ENCODE data around the gene C3AR1.

GRCh38 chr12:8054816-8055215, 11.3 kb downstream of the C3AR1 start:
- TF ChIP-seq POLR2A (IDR thresholded peaks at IDR 0.05; ENCODE audit: low read length) (no peak), GATA1 (IDR thresholded peaks at IDR 0.05; ENCODE audit: low read depth, low read length) (no peak)
